Esophagus mucosa (tissue), 1 donor: ENCODE data around the gene HRH2. TPM values are rescaled to one million over a fixed set of nuclear protein-coding genes. Genes with fewer than 3 reads are reported as not detected.
A peak's percentile ranks its signal among the peaks of the same experiment; 100 is the strongest.
"Not testable (repeated sequence)": the region's sequence is repeated elsewhere in the genome, so short reads cannot be mapped to it uniquely, and the experiment has no call there.

Experiments used
- ATAC-seq: fragments of 200-7000 bp; cut with Tn5 transposase; one replicate; pipeline ENCODE4 v1.9.1; 2020
- total RNA-seq: library from RNA; stranded (reverse); gene quantifications from one replicate; pipeline ENCODE4 v1.2.4, GENCODE V29; 2023
- donor health status: DM: yes; HTN: yes; CAD: no.

Gene HRH2
- total RNA-seq, 1 donor from 2014 or later: 0.76 TPM

DNA sequence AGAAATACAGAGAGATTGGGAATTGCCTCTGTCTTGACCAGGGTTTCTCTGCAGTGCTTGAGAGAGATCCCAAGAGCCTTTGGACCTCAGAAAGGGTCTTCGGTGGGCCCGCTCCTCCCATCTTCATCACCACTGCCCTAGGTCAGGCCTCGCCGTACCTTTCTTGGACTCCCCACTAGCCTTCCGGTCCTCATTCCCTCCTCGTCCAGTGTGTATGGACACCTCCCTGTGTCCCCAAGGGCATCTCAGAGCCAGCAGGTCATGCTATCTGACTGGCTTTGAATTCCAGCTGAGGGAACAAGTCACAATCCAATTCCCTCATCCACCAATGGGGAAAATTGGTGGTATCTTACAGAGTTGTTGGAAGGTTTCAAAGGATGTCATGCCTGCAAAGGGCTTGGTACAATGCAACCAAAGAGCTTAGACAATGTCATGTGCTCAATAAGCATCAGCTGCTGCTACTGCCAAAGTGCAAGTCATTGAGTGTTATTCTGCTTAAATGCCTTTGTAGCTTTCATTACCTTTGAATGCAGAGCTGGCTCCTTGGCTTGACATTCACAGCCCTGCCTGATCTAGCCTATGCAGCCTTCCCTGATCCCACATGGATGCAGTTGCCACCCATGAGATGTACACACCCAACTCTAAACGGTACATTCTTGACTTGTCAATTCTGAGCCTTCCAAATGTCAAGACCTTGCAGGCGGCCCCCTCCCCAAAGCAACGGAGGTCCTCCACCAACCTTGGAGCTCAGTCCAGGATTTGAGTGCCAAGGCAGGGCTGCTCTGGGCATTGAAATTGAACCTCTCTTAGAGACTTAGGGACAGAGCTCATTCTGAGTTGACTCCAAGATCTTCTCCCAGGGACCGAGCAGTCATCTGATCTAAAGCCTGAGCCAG, 58.0 kb downstream of the HRH2 start:
- ATAC-seq: no peak

DNA sequence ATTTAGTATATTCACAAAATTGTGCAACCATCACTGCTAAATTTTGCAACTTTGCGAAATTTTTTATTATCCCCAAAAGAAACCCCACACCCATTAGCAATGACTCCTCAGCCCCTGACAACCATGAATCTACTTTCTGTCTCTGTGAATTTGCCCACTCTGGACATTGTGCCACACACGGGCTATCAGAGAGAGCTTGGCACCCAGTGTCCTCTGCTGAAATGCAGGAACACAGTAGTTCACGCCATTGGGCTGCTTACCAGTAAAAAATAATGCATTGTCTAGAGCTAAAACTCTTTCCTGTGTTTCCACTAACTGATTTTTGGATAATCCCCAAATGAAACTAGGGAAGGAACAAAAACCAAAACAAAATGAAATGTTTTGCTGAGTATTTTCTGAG, 60.0 kb downstream of the HRH2 start:
- ATAC-seq: no peak

DNA sequence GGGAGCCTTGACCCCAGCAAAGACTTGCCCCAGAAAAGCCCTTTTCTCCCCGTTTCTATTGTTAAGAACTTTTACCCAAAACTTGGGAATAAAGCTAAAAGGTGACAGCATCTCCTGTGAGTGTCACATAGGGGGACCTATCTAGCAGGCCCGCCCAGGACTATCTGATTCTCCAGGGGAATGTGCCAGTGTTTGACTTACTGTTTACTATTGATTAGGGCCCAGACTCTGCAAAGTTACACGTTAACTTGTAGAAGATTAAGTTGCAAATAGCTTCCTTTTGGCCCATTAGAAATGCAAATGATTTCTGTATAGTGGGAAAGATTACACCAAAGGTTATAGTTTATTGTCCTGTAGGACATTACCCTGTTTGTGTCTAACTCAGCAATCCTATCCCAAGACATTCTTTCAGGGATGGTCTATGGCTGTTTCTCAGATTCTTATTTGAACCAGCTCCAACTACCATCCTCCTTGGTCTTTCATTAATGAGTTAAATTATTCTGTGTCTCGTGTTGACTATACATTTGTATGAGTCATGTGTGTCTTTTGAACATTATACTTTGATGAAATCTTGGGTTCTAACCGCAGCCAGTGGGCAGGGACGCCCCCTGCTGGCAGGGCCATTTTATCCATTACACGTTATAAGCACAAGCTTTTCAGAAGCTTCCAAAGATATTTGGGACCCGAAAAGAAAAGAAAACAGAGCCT, 60.7 kb downstream of the HRH2 start:
- no peak for ATAC-seq

DNA sequence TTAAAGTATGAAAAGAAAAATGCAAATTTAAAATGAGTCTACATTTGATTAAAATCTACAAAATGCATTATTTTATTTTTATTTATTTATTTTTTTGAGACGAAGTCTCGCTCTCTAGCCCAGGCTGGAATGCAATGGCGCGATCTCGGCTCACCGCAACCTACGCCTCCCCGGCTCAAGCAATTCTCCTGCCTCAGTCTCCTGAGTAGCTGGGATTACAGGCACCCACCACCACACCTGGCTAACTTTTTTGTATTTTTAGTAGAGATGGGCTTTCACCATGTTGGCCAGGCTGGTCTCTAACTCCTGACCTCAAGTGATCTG, 61.2 kb downstream of the HRH2 start:
- ATAC-seq: not testable (repeated sequence)

DNA sequence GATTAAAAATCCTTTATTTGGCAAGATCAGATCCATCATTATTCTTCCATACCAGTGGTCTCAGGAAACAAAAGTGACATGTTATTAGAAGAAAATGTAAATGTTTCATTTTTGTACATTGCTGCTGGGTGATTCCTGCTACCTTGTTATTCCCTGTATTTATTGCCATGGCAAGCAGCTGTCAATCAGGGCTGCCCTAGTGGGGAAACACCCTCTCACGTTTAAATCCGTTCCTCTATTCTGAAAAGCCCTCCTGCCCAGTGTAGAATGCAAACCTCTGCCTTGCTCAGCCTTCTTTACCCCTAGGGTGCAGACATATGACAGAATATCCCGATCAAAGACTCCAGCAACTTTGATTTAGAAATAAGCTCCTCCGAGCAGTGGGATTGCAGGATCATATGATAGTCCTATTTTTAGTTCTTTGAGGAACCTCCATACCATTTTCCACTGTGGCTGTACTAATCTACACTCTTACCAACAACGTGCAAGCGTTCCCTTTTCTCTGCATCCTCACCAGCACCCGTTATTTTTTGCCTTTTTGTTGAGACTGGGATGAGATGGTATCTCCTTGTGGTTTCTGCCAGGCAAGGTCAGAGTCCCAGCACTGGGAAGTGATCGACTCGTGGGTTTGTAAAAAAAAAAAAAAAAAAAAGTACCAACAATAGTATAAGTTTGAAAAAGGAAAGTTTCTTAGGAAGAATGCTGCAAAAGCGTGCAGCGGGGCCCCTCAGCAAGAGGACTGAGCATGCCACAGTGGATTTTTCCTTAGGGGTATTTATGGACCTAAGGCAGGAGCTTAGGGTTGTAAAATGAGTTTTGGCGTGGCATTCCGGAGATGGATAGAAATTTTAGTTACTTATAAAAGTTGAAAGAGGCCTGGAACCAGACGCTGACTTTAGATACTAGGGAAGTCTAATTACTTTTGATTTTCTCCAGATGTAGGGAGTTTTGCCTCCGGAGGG, 66.7 kb downstream of the HRH2 start:
- ATAC-seq: no peak

DNA sequence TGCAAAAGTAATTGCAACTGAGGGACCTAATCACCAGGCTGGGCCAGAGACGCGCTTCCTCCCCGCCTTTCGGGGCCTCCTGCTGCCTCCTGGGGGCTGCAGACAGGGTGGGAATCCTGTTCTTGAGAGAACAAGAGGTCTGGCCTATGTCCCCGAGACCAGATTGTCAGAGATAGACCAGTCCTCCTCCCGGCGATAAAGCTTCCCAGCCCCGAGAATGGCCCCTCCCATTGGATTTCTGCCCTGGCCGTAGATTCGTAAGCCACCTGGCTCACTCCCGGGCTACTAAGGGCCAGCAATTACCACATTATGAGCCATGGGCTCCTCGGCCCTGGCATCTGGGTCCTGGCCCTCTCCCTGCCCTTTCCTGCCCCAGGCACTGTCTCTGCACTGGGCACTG, 70.4 kb downstream of the HRH2 start:
- no peak for ATAC-seq

DNA sequence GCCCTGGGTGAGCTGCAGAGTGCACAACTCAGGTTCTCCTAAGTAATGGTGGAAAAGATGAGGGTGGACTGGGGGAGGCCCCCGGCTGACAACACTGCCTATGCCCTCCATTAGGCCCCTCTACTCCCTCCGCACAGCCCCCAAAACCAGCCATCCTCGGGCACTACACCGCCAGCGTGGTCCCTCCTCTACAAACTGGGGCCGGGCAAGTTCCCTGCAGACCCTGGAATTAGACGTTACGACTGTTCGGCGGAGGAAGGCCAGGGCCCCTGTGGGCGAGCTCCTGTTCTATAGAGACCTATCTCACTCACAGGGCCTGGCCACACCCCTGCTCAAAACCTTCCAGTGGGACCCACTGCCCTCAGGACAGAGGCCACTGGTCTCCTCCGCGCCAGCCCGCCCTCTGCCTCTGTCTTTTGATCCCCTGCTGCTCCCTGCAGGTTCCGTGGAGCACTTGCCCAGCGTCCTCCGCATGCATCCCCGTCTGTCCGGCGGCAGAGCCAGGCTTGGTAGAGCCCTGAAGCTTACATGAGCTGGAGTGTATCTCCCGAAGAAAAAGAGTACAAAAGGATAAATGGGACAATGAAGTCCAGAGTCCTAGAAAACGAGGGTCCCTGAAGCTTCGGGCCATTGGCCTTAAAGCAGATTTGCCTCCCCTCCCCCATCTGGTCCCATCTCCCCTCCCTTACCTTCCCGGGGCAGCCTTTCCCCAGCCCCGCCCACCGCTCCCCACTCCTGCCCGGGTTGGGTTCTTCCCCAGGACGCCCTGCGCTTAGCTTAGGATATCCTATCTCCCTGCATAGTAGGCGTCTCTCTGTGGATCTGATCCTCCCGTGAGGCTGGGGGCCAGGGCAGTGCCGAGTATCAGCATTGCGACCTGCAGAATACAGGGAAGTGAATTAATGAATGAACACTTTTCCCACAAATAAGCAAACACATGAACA, 71.3 kb downstream of the HRH2 start:
- no peak for ATAC-seq

DNA sequence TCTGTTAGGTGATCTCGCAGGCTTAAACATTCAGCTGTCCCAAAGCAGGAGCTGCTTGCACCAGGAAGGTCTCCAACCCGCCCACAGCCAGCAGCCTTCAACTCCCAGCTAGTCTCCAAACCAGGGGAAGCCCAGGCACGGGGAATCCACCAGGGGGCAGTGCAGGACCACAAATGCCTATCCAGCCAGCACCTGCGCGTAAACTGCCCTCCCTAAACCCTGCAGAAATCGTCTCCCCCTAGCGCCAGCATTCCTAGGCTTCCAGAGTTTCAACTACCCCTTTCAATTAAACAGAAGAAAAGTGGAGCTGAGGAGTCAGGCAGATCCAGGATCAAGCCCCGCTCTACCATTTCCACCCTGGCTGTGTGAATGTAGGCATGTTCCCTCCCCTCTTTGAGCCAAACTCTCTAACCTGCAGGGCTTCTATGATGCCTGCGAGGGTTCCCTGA, 72.0 kb downstream of the HRH2 start:
- ATAC-seq: peak; percentile 96

DNA sequence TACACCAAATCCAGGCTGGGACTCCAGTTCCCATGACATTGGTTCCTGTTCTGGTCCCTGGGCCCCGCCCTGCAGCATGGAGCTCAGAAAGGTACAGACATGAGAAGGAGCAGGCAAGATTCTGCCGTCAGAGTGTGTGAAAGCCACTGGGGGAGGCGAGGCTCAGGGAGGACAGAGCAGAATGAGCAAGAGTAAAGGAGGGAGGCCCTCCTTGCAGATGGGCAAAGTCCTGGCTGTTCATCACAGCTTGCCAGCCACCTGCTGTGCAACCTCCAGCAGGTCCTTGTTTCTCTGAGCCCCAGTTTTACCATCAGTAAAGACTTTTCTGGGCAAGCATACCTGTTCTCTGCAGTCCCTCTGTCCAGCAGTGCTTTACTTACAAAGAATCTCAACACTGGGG, 73.3 kb downstream of the HRH2 start:
- ATAC-seq: no peak

DNA sequence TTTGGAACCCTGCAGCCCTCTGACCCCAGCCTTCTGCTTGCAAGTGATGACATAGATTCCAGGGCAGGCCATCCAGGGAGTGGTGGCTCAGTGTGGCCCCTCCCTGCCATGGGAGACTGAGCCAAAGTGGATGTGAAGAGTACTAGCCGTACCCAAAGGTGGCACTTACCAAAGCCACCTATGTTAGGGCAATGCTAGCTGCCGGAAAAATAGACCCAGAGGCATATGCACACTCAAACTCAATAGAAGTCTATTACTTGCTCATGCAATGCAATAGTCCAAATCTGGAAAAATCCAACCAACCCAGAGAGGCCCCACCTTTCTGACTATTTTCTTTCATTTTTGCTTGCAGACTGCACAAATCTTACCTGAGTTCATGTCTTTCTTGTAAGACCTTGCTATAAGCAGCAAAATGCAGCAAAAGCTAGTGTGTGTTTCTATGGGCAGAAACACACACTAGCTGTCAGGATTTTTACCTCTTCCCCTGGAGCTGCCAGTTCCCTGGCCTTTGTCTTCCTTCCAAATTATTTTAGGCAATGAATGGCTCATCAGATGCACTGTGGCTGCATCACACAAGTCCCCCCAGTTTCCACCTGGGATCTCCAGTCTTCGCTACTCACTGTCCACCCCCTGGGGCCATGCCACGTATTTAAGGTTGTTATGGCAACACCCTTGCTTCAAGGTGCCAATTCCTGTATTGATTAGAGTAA, 74.0 kb downstream of the HRH2 start:
- no peak for ATAC-seq

DNA sequence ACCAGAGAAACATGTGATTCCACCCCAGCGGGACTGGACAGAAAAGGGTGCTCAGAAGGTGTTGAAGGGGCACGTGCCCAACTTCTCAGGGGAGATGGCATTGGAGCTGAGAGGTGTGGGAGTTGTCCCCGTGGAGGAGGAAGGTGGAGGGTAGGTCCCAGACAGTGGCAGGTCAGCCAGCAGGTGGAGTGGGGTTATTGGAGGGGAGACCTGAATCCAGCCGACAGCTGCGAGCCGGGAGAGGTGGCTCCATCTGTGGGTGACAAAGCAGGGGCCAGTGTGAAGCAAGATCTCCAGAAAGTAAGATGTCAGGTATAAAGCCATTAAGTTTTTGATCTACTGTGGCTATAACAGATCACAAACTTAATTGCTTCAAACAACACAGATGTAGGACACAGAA, 75.1 kb downstream of the HRH2 start:
- ATAC-seq: no peak

DNA sequence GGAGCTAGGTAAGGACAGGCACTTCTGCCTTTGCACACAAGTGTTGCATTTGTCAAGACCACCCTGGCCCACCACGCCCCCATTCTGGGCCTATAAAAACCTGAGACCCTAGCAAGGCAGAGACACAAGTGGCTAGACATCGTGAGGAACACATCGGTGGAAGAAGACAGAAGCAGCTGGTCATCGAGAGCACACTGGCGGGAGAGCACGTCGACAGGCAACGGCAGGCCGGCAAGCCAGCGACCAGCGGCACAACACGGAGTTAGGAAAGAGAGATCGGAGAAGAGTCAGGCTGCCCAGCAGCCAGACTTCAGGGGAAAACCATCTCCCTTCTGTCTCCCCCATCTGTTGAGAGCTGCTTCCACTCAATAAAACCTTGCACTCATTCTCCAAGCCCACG, 76.1 kb downstream of the HRH2 start:
- ATAC-seq: no peak

DNA sequence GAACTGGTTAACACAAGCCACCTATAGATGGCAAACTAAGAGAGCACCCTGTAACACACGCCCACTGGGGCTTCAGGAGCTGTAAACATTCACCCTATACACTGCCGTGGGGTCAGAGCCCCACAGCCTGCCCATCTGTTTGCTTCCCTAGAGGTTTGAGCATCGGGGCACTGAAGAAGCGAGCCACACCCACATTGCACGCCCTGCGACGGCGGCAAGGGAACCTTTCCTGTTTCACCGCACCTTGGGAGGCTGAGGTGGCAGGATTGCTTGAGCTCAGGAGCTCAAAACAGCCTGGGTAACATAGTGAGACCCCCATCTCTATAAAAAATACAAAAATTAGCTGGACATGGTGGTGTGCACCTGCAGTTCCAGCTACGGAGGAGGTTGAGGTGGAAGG, 76.6 kb downstream of the HRH2 start:
- ATAC-seq: no peak

DNA sequence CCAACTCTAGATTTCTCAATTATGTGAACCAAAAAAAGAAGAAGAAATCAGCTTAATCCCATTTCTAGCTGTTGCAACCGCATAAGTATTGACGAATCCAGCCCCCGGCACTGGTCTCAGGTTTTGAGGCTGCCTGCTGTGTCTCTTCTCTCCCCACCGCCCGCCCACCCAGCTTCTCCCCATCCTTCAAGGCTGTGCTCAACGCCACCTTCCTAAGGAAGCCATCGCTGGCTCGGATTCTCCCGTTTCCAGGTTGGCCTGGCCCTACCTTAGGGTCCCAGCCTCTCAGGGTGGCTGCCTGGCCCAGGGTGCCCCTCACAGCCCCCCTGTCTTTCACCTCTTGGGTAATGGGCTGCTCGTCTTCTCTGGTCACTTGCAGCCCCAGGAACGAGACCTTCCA, 77.8 kb downstream of the HRH2 start:
- ATAC-seq: no peak

DNA sequence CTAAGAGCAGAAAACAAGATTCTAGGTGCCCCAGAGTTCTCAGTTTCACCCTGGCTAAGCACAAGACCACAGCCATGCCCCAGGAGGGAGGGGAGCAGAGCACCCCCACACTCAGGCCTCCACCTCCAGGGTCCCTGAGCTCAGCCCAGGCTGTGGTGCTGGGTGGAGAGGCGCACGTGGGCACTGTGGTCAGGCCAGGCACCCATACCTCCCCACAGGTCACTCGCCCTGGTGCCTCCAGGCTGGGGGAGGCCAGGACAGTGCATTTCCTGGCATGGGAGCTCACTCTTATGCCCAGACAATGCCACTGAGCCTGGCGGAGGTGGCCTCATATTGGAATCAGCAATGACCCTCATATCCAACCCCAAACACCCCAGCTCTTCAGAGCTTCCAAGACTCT, 78.8 kb downstream of the HRH2 start:
- ATAC-seq: no peak

DNA sequence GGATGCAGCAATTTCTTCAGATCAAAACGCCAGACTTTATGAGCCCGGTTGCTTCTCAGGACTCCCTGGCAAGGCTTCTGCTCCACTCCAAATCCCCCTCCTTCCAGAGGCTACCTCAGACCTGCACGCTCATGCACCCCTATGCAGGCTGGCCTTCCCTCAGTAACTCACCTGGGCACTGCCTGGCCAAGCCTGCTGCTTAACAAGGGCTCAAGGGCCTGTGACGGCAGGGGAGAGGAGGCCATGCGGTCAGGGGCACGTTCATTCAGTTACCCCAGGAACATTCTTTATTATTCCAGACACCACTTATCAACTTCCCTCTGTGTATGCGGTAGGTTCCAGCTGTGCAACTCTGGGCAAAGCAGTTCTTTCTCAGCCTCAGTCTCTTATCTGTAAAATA, 79.6 kb downstream of the HRH2 start:
- no peak for ATAC-seq

DNA sequence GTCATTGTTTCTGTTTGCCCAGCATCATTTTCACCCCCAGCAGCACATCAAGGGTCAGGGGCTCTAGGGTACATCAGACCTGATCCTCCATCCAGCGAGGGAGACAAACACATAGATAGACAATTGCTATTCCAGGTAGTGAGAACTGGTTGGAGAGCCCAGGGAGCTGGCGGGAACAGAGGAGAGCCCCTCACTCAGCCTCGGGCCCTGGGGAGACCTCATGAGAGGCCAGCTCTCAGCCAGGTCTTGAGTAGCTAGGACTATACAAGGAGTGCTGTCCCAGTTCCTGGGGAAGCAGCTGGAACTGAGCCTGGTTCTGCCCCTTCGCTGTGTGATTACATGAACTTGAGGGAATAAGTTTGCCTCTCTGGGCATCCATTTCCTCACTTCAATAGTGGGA, 80.3 kb downstream of the HRH2 start:
- ATAC-seq: no peak

DNA sequence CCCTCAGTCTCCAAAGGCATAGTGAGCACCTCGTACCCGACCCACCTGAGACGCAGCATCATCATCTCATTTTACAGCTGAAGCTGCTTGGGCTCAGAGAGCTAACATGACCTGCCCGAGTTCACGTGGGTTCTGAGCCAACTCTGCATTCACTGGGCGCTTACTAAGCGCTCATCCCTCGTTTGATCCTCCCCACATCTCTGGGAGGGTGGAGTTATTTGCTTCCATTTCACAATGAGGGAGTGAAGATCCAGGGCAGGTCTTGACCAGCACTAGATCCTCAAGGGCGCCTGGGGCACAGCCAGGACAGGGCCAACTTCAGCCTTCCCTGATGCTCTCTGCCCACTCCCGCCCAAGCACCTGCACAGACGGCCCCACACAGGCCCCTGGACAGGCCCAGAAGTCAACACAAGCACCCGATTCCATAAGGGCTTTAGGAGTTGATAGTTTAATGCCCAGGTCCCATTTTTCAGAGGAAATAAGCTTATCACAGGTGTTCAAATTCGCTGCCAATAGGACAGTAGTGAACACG, 80.8 kb downstream of the HRH2 start:
- ATAC-seq: peak; percentile 80

DNA sequence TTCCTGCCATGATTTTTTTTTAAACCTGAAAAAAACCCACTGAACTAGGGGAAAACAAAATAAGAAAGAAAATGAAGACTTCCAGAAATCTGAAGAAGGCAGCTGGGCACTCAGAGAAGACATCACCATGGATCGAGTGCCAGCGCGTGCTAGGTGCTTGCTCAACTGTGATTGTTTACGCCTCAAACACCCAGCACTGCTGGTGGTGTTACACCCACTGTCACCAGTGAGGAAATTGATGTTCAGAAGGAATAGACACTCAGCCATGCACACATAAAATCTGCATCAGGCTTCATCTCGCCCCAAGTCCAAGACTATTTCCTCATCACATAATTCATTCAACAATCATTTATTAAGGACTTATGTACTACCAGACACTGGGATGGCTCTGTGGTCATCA, 82.1 kb downstream of the HRH2 start:
- ATAC-seq: no peak

DNA sequence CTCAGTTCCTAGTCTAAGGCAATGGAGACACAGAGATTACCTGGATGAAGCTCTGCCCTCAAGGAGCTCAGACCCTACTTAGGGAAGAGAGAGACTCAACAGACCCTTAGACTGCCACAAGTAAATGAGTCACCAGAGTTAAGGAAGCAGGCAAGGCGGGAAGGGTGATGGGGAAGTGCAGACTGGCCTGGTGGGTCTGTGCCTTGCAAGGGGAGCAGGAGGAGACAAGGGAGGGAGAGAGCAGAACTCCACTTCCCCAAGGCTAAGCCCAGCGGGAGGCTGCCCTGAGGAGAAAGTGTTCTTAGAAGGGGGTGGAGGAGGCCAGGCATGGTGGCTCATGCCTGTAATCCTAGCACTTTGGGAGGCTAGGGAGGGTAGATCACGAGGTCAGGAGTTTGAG, 83.7 kb downstream of the HRH2 start:
- ATAC-seq: no peak
